KBM-7 (cell line): ENCODE data around the gene NPIPB13.
"Not testable (repeated sequence)": the region's sequence is repeated elsewhere in the genome, so short reads cannot be mapped to it uniquely, and the experiment has no call there.

Experiments
- DNase-seq: peaks from one replicate; pipeline ENCODE4 v3.0.0-alpha.2; 2015
- in situ Hi-C: fragments of 300-500 bp; cut with MboI; formaldehyde crosslinking; loops from 2 replicates; pipeline ENCODE4 v1.14.3; 2020; ENCODE audit warnings: low sequenced_read_pairs, low pct_unique_long_range_greater_than_20kb, mixed read lengths

NPIPB13 gene

GRCh38 chr16:30248379-30248778 lies at the start of gene NPIPB13:
NPIPB13 (minus strand) TSS chr16:30248479; CDS start chr16:30245573, 2,906 bp downstream.
- in situ Hi-C loops, DNase-seq: not testable (repeated sequence)

GRCh38 chr16:30282357-30282756 lies 34.1 kb upstream of the NPIPB13 start:
- in situ Hi-C loops, DNase-seq: not testable (repeated sequence)

GRCh38 chr16:30278523-30278922 lies 30.2 kb upstream of the NPIPB13 start:
- DNase-seq, in situ Hi-C loops: not testable (repeated sequence)

GRCh38 chr16:30217082-30217481 lies 31.2 kb downstream of the NPIPB13 start:
- DNase-seq, in situ Hi-C loops: not testable (repeated sequence)

GRCh38 chr16:30211414-30211813 lies 36.9 kb downstream of the NPIPB13 start:
- in situ Hi-C loops, DNase-seq: not testable (repeated sequence)

GRCh38 chr16:30209032-30209431 lies 39.2 kb downstream of the NPIPB13 start:
- DNase-seq, in situ Hi-C loops: not testable (repeated sequence)

- in situ Hi-C loops, DNase-seq: not testable (repeated sequence)
Measured at GRCh38 chr16:30207063-30207704, 41.1 kb downstream of the NPIPB13 start.

GRCh38 chr16:30206252-30206651 lies 42.0 kb downstream of the NPIPB13 start:
- DNase-seq, in situ Hi-C loops: not testable (repeated sequence)

GRCh38 chr16:30205541-30206236 lies 42.6 kb downstream of the NPIPB13 start:
- in situ Hi-C loops, result not testable (repeated sequence)

GRCh38 chr16:30199608-30200343 lies 48.5 kb downstream of the NPIPB13 start:
- in situ Hi-C loops, DNase-seq: not testable (repeated sequence)

More at GRCh38 chr16:30205541-30206236, 42.6 kb downstream of the NPIPB13 start:
- not testable (repeated sequence) for DNase-seq

- DNase-seq, in situ Hi-C loops: not testable (repeated sequence)
Measured at GRCh38 chr16:30199049-30199448, 49.2 kb downstream of the NPIPB13 start, which contains the start of gene SULT1A3. SULT1A3 (plus strand) TSS chr16:30199255; CDS start chr16:30200729, 1,474 bp downstream.
